Measurements from ENCODE around the gene PRDM5.

DNA sequence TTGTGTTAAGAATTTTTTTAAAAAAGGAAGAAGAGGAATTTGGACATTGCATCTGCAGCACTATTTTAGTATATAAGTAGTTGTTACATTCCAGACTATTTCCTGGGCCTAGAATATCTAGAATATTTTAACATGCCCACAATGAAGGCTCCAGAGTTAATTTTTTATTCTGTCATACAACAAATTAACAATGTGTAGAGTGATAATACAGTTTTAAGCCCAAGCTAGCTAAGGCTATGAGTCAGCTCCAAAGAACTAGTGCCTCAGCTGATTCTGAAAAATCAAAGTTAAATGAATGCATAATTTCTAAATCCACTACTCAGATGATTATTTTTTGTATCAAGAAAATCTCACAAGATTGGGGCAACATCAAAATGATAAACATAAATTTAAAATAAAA lies 231.4 kb downstream of the PRDM5 start:
- no peak for TF ChIP-seq POLR2A (IDR thresholded peaks at IDR 0.05)
- TF ChIP-seq, protein P1, sequence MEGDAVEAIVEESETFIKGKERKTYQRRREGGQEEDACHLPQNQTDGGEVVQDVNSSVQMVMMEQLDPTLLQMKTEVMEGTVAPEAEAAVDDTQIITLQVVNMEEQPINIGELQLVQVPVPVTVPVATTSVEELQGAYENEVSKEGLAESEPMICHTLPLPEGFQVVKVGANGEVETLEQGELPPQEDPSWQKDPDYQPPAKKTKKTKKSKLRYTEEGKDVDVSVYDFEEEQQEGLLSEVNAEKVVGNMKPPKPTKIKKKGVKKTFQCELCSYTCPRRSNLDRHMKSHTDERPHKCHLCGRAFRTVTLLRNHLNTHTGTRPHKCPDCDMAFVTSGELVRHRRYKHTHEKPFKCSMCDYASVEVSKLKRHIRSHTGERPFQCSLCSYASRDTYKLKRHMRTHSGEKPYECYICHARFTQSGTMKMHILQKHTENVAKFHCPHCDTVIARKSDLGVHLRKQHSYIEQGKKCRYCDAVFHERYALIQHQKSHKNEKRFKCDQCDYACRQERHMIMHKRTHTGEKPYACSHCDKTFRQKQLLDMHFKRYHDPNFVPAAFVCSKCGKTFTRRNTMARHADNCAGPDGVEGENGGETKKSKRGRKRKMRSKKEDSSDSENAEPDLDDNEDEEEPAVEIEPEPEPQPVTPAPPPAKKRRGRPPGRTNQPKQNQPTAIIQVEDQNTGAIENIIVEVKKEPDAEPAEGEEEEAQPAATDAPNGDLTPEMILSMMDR (IDR thresholded peaks at IDR 0.05) = no peak

Measured in prostate gland (tissue), 2 donors.